BJ (cell line): ENCODE measurements around the gene SPEF1. TPM values are rescaled to one million over a fixed set of nuclear protein-coding genes. Genes with fewer than 3 reads are reported as not detected.

Experiments used
- CTCF ChIA-PET: fragments of 350-600 bp; formaldehyde crosslinking; extraction: SDS; loops from one replicate; lab custom pipeline; 2021; ENCODE audit warnings: antibody characterized with exemption, inconsistent platforms; lab: Yijun Ruan, JAX
- POLR2A ChIA-PET: fragments of 300-600 bp; sonication (Branson Sonifier 250); formaldehyde crosslinking; extraction: SDS; loops from one replicate; lab custom pipeline; 2021; ENCODE audit warnings: antibody characterized with exemption; lab: Charles Lee
- DNase-seq: peaks from one replicate; pipeline ENCODE4 v3.0.0-alpha.2; 2011; ENCODE audit warnings: low read depth
- H3K27me3 ChIP-seq: 2 replicates; pipeline ENCODE4 v1.6.0; 2011; ENCODE audit warnings: low read length; ENCODE audit not compliant: control insufficient read depth, insufficient read depth
- H3K36me3 ChIP-seq: 2 replicates; pipeline ENCODE4 v1.5.1; 2011; ENCODE audit warnings: low read length; ENCODE audit not compliant: control insufficient read depth, insufficient read depth
- H3K4me3 ChIP-seq: 2 replicates; pipeline ENCODE4 v1.5.1; 2011; ENCODE audit warnings: low read depth, mild to moderate bottlenecking, control low read depth, low read length
- CTCF ChIP-seq: IDR thresholded peaks from 2 replicates; pipeline ENCODE4 v1.5.1; 2011; ENCODE audit warnings: low read depth, mild to moderate bottlenecking, control low read depth, inconsistent platforms, low read length, moderate library complexity; ENCODE audit not compliant: insufficient read depth
- polyA plus RNA-seq: library from polyadenylated mRNA; depleted of rRNA; stranded (reverse); fragments of >200 nt; gene quantifications from 2 replicates; pipeline ENCODE4 v1.2.3, GENCODE V29; 2011

Gene SPEF1
- polyA plus RNA-seq, 1 experiment: 0.17 TPM

DNA sequence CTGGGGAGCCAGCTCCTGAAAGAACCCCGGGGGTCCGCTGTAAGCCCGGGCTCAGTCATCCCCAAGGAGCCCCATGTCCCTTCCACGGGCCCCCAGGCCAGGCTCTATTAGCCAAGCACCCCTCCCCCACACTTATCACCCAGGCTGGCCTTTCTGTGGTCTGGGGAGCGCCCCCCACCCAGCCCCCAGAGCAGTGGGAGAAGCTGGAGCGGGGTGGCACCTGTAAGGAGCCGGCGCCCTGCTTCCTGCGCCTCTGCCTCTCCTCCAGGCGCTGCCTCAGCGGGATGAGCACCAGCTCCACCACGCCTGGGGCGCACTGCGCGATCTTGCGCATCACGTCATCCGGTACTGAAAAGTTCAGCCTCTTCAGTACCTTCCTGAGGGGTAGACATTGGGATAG is 2.3 kb downstream of the SPEF1 start:
- CTCF ChIA-PET: interaction anchor here (0.7 to 2.3 kb wide), 8 partner anchors 26 to 313 kb away, joined by 3 to 10 read pairs (median 6); partner anchors contain the start of gene AP5S1
- Histone ChIP-seq H3K4me3 (no peak overlapping the region), H3K27me3 (no peaks in the 10 kb centered on the region), H3K36me3 (0 out of 2 replicates have a peak, but pooled peaks cover 3% of the 10 kb centered on the region)
- no peak for DNase-seq
- no peak for TF ChIP-seq CTCF
- POLR2A ChIA-PET: no interaction called here

GRCh38 chr20:3777716-3778629 is 3.3 kb downstream of the SPEF1 start:
- no peak for DNase-seq
- POLR2A ChIA-PET: no interaction called here
- Histone ChIP-seq H3K36me3 (no peaks in the 10 kb centered on the region), H3K4me3 (peak overlapping the region; percentile 42), H3K27me3 (no peaks in the 10 kb centered on the region)
- TF ChIP-seq CTCF: 0 out of 2 replicates have a peak, but pooled peaks have one; percentile 7
- CTCF ChIA-PET: interaction anchor here (0.6 to 2.3 kb wide), 13 partner anchors 9 to 710 kb away, joined by 3 to 10 read pairs (median 4); partner anchors contain the start of genes ADISSP, AP5S1 and CENPB

GRCh38 chr20:3777381-3777715 is 3.9 kb downstream of the SPEF1 start:
- ChIA-PET POLR2A (no interaction called here), CTCF (interaction anchor here (1.0 to 2.3 kb wide), 6 partner anchors 9 to 61 kb away, joined by 3 to 8 read pairs (median 6); partner anchors contain the start of genes ADISSP, AP5S1 and CENPB)
- DNase-seq: no peak
- no peaks in the 10 kb centered on the region for H3K27me3 ChIP-seq
- TF ChIP-seq CTCF: no peak
- peak overlapping the region; percentile 42 for H3K4me3 ChIP-seq
- no peaks in the 10 kb centered on the region for H3K36me3 ChIP-seq

DNA sequence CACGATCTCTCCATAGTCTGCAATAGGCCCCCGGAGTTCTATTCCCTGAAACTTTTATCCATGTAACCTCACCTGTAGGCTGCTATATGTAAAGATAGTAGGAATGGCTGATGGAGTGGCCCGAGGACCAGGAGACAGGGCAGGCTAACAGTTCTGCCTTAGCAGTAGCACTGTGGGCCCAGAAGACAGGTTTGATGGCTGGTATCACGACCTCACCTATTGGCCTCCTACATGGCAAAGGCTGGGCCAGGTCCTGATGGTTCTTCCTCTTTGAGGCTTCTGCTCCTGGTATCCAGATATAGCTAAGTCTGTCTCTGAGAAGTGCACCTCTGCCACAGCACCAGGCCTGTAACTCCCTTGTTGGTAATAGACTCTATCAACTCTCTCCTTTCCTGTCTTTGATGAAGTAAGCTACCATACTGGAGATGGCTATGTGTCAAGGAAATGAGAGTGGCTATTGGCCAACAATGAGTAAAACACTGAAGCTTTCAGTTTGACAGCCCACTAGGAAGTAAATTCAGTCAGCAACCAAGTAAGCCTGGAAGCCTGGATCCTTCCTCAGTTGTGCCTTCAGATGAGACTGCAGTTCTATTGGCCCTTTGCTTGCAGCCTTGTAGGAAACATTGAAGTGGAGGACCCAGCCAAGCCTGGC is 5.7 kb downstream of the SPEF1 start:
- Histone ChIP-seq H3K27me3 (no peaks in the 10 kb centered on the region), H3K36me3 (no peaks in the 10 kb centered on the region), H3K4me3 (no peak overlapping the region)
- no peak for DNase-seq
- no peak for TF ChIP-seq CTCF
- ChIA-PET CTCF (interaction anchor here (0.7 to 2.3 kb wide), 2 partner anchors 11 to 57 kb away, joined by 3 to 7 read pairs; partner anchors contain the start of gene CENPB), POLR2A (no interaction called here)
